ENCODE results near the gene DENND1B. TPM values are rescaled to one million over a fixed set of nuclear protein-coding genes. Genes with fewer than 3 reads are reported as not detected.

DENND1B gene
- total and polyA plus RNA-seq, 2 of the 13 experiments (the other 11 are each of a cell fraction or from before 2014, with no cell fraction given) = 2.6 to 5.7 TPM

DNA sequence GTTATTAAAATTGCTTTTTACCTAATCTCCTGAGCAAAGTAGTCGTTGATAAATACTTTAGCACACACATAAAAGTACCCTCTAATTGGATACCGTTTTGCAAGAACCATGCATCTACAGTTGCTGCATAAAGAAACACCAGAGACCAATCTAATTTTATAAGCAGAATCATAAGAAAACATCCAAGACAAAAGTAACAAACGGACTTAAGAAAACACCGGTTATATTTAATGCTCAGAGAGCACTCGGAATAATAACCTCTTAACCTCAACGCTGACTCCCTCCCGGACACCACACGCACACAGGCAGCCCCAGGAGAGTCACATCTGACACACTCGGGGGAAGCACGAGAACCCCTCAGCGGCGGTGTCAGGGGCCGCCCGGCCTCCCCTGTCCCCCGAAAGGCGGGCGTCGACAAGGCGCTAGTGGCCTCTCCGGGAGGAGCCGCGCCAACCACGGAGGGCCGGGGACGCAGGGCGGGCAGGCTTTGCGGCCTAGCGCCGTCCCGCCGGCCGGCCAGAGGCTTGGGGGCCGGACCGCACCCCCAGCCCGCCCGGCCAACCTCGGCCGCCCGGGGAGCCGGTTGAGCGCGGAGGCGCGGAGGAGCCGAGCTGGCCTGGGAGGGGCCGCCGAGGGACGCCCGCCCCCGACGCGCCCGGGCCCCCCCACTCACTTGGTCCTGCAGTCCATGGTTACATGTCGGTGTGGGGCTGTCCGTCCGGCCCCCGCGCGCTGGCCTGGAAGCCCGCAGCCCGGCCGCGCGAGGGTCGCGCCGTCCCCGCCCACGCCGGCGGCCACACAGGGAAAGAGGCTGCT is 606 bp downstream of the DENND1B start (continued):
- peak; percentile 68 for TF ChIP-seq POGK (CRISPR knock-in tag; conservative IDR thresholded peaks at IDR 0.05)
- TF ChIP-seq ZNF782 (CRISPR knock-in tag; IDR thresholded peaks at IDR 0.05; ENCODE audit: borderline replicate concordance) = peak; percentile 41; the same call in 1 of the 2 replicates
- no peak for TF ChIP-seq SIX4 (CRISPR knock-in tag; IDR thresholded peaks at IDR 0.05)
- TF ChIP-seq, protein P1, sequence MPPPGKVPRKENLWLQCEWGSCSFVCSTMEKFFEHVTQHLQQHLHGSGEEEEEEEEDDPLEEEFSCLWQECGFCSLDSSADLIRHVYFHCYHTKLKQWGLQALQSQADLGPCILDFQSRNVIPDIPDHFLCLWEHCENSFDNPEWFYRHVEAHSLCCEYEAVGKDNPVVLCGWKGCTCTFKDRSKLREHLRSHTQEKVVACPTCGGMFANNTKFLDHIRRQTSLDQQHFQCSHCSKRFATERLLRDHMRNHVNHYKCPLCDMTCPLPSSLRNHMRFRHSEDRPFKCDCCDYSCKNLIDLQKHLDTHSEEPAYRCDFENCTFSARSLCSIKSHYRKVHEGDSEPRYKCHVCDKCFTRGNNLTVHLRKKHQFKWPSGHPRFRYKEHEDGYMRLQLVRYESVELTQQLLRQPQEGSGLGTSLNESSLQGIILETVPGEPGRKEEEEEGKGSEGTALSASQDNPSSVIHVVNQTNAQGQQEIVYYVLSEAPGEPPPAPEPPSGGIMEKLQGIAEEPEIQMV (CRISPR knock-in tag; IDR thresholded peaks at IDR 0.05; ENCODE audit: low read depth) = no peak
- no peak for TF ChIP-seq MED1 (CRISPR knock-in tag; IDR thresholded peaks at IDR 0.05)
- TF ChIP-seq, protein P2, sequence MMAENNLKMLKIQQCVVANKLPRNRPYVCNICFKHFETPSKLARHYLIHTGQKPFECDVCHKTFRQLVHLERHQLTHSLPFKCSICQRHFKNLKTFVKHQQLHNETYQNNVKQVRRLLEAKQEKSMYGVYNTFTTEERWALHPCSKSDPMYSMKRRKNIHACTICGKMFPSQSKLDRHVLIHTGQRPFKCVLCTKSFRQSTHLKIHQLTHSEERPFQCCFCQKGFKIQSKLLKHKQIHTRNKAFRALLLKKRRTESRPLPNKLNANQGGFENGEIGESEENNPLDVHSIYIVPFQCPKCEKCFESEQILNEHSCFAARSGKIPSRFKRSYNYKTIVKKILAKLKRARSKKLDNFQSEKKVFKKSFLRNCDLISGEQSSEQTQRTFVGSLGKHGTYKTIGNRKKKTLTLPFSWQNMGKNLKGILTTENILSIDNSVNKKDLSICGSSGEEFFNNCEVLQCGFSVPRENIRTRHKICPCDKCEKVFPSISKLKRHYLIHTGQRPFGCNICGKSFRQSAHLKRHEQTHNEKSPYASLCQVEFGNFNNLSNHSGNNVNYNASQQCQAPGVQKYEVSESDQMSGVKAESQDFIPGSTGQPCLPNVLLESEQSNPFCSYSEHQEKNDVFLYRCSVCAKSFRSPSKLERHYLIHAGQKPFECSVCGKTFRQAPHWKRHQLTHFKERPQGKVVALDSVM (CRISPR knock-in tag; IDR thresholded peaks at IDR 0.05) = no peak
- TF ChIP-seq NR2C2 (CRISPR knock-in tag; IDR thresholded peaks at IDR 0.05; ENCODE audit: borderline replicate concordance) = 0 out of 2 replicates have a peak, but pooled peaks have one; percentile 29
- TF ChIP-seq ZNF746 (CRISPR knock-in tag; IDR thresholded peaks at IDR 0.05) = 0 out of 2 replicates have a peak, but pooled peaks have one; percentile 24
- no peak for TF ChIP-seq EHMT2 (IDR thresholded peaks at IDR 0.05; ENCODE audit: borderline replicate concordance, low read depth, low read length)
- TF ChIP-seq MTERF4 (CRISPR knock-in tag; IDR thresholded peaks at IDR 0.05) = peak; percentile 73; the same call in 1 of the 2 replicates
- 0 out of 2 replicates have a peak, but pooled peaks have one; percentile 53 for TF ChIP-seq ZNF740 (CRISPR knock-in tag; IDR thresholded peaks at IDR 0.05)
- no peak for TF ChIP-seq ZNF773 (CRISPR knock-in tag; IDR thresholded peaks at IDR 0.05; ENCODE audit: borderline replicate concordance)
